Measurements from ENCODE around the gene RYR3. TPM values are rescaled to one million over a fixed set of nuclear protein-coding genes. Genes with fewer than 3 reads are reported as not detected.

The RYR3 gene
- total RNA-seq, 4 donors from 2014 or later: 0.65 to 7.5 (median 2.6) TPM

DNA sequence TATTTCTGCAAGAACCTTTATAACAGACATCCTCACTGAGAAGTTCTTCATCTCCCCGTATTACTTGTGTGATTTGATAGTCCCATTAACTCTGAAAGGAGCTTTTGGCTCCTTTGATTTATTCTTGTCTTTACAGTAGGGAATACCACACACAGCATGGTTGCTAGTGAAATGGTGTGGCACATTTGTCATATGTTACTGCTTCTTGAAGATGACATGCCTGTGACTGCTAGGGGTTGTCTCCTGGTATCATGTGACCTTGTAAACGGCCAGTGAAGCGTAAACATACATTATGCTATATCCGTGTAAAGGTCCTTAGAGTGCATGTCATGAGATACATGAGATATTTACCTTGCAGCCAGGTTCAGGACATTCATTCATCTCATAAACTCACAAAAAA lies 197.9 kb downstream of the RYR3 start:
- ATAC-seq (ENCODE audit: low FRiP score) (no peak), DNase-seq (ENCODE audit: low spot score) (no peak)
- no peak for TF ChIP-seq CTCF (IDR thresholded peaks at IDR 0.05)

GRCh38 chr15:33515121-33515520 lies 204.4 kb downstream of the RYR3 start:
- no peak for TF ChIP-seq CTCF (IDR thresholded peaks at IDR 0.05)
- ATAC-seq (ENCODE audit: low FRiP score): no peak
- no peak for DNase-seq (ENCODE audit: low spot score)

DNA sequence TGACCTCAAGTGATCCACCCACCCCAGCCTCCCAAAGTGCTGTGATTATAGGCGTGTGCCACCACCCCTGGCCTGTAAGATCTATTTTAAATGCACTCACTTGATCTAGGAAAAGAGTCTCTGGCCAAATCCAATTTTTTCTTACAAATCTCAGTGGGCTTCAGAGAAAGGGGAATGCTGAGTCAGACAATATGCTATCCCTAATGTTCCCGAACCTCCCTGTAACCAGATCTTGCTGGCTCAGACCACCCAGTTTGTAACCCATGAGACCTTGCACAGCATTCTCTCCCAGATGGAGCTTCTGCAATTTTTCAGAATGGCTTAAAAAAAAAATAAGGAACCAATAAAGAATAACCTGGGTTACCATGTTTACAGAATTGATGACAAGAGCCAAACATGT lies 205.8 kb downstream of the RYR3 start:
- no peak for TF ChIP-seq CTCF (IDR thresholded peaks at IDR 0.05)
- ATAC-seq (ENCODE audit: low FRiP score) (no peak), DNase-seq (ENCODE audit: low spot score) (no peak)

DNA sequence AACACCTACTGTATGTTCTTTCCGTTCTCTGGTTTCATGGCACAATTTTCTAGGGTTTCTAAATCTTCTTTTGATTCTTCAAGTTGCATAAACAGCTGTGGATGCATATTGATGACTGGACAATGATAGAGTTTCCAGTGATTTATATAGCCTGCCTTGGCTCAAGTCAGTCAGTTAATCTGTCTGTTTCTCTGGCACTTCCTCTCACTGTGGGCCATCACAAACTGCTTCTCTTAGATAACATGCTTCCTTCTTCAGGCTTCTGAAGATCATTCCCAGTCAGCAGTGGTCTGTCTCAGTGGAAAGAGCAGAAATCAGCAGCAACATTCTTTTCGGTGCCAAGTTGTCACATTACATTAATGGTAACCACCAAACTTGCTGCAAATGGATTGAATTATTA lies 207.2 kb downstream of the RYR3 start:
- TF ChIP-seq CTCF (IDR thresholded peaks at IDR 0.05): no peak
- no peak for DNase-seq (ENCODE audit: low spot score)
- ATAC-seq (ENCODE audit: low FRiP score): no peak

- no peak for ATAC-seq (ENCODE audit: low FRiP score)
- no peak for TF ChIP-seq CTCF (IDR thresholded peaks at IDR 0.05)
- DNase-seq (ENCODE audit: low spot score): no peak
These were observed 207.7 kb downstream of the RYR3 start for GRCh38 chr15:33518421-33518820.

DNA sequence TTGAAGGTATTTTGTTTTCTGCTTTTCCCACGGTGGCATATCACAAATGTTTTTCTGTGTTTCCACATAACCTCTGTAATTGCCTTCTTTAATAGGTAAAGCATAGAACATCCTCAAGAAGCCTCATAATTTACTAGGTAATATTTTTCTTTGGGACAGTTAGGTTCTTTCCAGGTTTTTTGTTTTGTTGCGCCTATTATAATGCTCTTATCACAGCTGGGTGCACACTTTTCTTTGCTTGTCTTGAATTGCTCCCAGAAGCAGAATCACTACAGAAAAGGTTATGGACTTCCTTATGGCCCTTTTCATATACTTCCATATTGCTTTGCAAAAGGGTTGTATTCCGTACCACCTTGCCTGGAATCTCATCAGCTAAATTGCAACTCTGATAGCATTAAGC lies 213.5 kb downstream of the RYR3 start:
- no peak for TF ChIP-seq CTCF (IDR thresholded peaks at IDR 0.05)
- DNase-seq (ENCODE audit: low spot score) (no peak), ATAC-seq (ENCODE audit: low FRiP score) (no peak)

DNA sequence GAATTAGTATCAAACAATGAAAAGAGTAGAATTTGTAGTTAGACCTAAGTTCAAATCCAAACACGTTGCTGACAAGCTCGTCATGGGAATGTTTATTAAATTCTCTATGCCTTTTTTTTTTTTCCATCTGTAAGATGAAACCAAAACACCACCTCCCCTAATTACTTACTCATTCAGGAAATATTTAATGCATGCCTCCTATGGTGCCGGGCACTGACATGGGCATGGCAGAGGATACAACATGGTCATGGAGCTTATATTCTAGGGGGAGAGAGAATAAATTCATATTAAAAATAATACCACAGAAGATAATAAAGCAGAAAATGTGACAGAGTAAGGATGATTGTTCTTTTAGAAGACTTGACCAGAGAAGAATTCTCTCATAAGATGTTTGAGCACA lies 215.8 kb downstream of the RYR3 start:
- no peak for TF ChIP-seq CTCF (IDR thresholded peaks at IDR 0.05)
- DNase-seq (ENCODE audit: low spot score) (no peak), ATAC-seq (ENCODE audit: low FRiP score) (no peak)
